GM12873 (cell line): ENCODE measurements around the gene TFF1.

Experiments
- CTCF ChIP-seq: IDR thresholded peaks from 2 replicates; pipeline ENCODE4 v1.5.1; 2012; ENCODE audit warnings: low read depth, mild to moderate bottlenecking, moderate library complexity, low read length, control low read depth; ENCODE audit not compliant: insufficient read depth; ENCODE audit errors: missing control alignments

TFF1 gene

GRCh38 chr21:42367367-42368165 is 1.2 kb upstream of the TFF1 start:
- no peak for TF ChIP-seq CTCF

- TF ChIP-seq CTCF, result no peak
Measured at GRCh38 chr21:42365770-42366169, 565 bp downstream of the TFF1 start.

- no peak for TF ChIP-seq CTCF
Measured at GRCh38 chr21:42364304-42364865, 1.9 kb downstream of the TFF1 start.

- no peak for TF ChIP-seq CTCF
Measured at GRCh38 chr21:42363312-42363711, 3.0 kb downstream of the TFF1 start.

- TF ChIP-seq CTCF, result no peak
Measured at GRCh38 chr21:42362700-42363099, 3.6 kb downstream of the TFF1 start.

GRCh38 chr21:42362198-42362597 is 4.1 kb downstream of the TFF1 start:
- TF ChIP-seq CTCF, result no peak

- TF ChIP-seq CTCF, result no peak
Measured at GRCh38 chr21:42361286-42361685, 5.0 kb downstream of the TFF1 start.
